Panc1 (cell line): ENCODE results near the gene EIF3B. TPM values are rescaled to one million over a fixed set of nuclear protein-coding genes. Genes with fewer than 3 reads are reported as not detected.
A peak's percentile ranks its signal among the peaks of the same experiment; 100 is the strongest.
"Not testable (repeated sequence)": the region's sequence is repeated elsewhere in the genome, so short reads cannot be mapped to it uniquely, and the experiment has no call there.

ENCODE experiments used
- ATAC-seq: fragments of 200-7000 bp; cut with Tn5 transposase; 2 replicates; pipeline ENCODE4 v1.9.1; 2020; ENCODE audit warnings: mild to moderate bottlenecking, moderate library complexity
- BruUV-seq: library from RNA; stranded (reverse); fragments of 400-500 nt; replicated peaks from 2 replicates; lab custom pipeline; 2021; lab: Mats Ljungman, UMichigan
- CTCF ChIA-PET: fragments of 300-600 bp; sonication (Branson Sonifier 250); formaldehyde crosslinking; loops from one replicate; lab custom pipeline; 2022; ENCODE audit warnings: antibody characterized with exemption; lab: Charles Lee
- POLR2A ChIA-PET: fragments of 300-600 bp; sonication (Branson Sonifier 250); formaldehyde crosslinking; loops from one replicate; lab custom pipeline; 2022; ENCODE audit warnings: antibody characterized with exemption; lab: Charles Lee
- DNase-seq: peaks from one replicate; pipeline ENCODE4 v3.0.0-alpha.2; 2010; ENCODE audit warnings: low read depth, low spot score
- H3K27ac ChIP-seq: 2 replicates; pipeline ENCODE4 v1.5.1; 2011; ENCODE audit warnings: mild to moderate bottlenecking, low read length, inconsistent platforms
- H3K27me3 ChIP-seq: fragments of 200-500 bp; sonication (Bioruptor generic); 2 replicates; pipeline ENCODE4 v1.6.0; 2014; ENCODE audit warnings: low read length, inconsistent platforms; ENCODE audit not compliant: control insufficient read depth, insufficient read depth
- H3K36me3 ChIP-seq: fragments of 200-500 bp; sonication (Bioruptor generic); 2 replicates; pipeline ENCODE4 v1.5.1; 2014; ENCODE audit warnings: inconsistent platforms, mild to moderate bottlenecking, low read length, moderate library complexity; ENCODE audit not compliant: control insufficient read depth, insufficient read depth
- H3K4me1 ChIP-seq: 2 replicates; pipeline ENCODE4 v1.5.1; 2011; ENCODE audit warnings: inconsistent platforms, mild to moderate bottlenecking, low read length, moderate library complexity; ENCODE audit not compliant: control insufficient read depth, insufficient read depth
- H3K4me3 ChIP-seq, 2 experiments: 2 replicates each; pipeline ENCODE4 v1.5.1; 2011 to 2012; ENCODE audit warnings: low read depth in 2 of 2, low read length in 2 of 2, mild to moderate bottlenecking in 2 of 2, inconsistent platforms in 1 of 2, moderate library complexity in 1 of 2
- H3K9me3 ChIP-seq: fragments of 200-500 bp; sonication (Bioruptor generic); 2 replicates; pipeline ENCODE4 v1.5.1; 2014; ENCODE audit warnings: low read depth, mild to moderate bottlenecking, inconsistent platforms, low read length, moderate library complexity; ENCODE audit not compliant: control insufficient read depth, insufficient read depth
- CTCF ChIP-seq: fragments of 450-650 bp; IDR thresholded peaks from 2 replicates; pipeline ENCODE4 v1.5.1; 2017; ENCODE audit warnings: mild to moderate bottlenecking
- POLR2AphosphoS5 ChIP-seq: IDR thresholded peaks from 2 replicates; pipeline ENCODE4 v1.6.1; 2012; ENCODE audit warnings: mild to moderate bottlenecking, low read depth, low read length, moderate library complexity
- REST ChIP-seq, 2 experiments: IDR thresholded peaks; 2 replicates each; pipeline ENCODE4 v1.6.1; 2011 to 2012; ENCODE audit warnings: low read depth in 2 of 2, control low read depth in 1 of 2, low read length in 1 of 2, mild to moderate bottlenecking in 1 of 2, moderate library complexity in 1 of 2; ENCODE audit not compliant: insufficient read depth in 1 of 2
- SIN3A ChIP-seq: IDR thresholded peaks from 2 replicates; pipeline ENCODE4 v1.6.1; 2012; ENCODE audit warnings: low read depth, mild to moderate bottlenecking, low read length, moderate library complexity, borderline replicate concordance; ENCODE audit not compliant: insufficient read depth
- TCF7L2 ChIP-seq: IDR thresholded peaks from 2 replicates; pipeline ENCODE4 v1.6.1; 2011; ENCODE audit warnings: mild to moderate bottlenecking, low read depth, low read length, inconsistent platforms
- in situ Hi-C: cut with HindIII; loops from 2 replicates; pipeline ENCODE4 v1.10.0; 2016; ENCODE audit warnings: low sequenced_read_pairs, low pct_unique_long_range_greater_than_20kb
- intact Hi-C: fragments of 100-400 bp; cut with micrococcal nuclease; formaldehyde crosslinking; loops from one replicate; pipeline ENCODE4 v1.10.0; 2022; ENCODE audit not compliant: unreplicated experiment
- total RNA-seq: library from RNA; stranded (reverse); gene quantifications from one replicate; pipeline ENCODE4 v1.2.1, GENCODE V29; 2021; ENCODE audit not compliant: unreplicated experiment

EIF3B gene
- total RNA-seq, 1 experiment from 2014 or later: 432 TPM

- ATAC-seq: peak; percentile 62
- intact Hi-C loops (no loop called here), in situ Hi-C loops (no loop called here)
- H3K4me1 ChIP-seq: peaks cover 14% of the 10 kb centered on the region
- peak overlapping the region; percentile 80 for H3K27ac ChIP-seq
- DNase-seq: no peak
- H3K36me3 ChIP-seq: no peaks in the 10 kb centered on the region
- TSS peak; percentile 22 for BruUV-seq
- ChIA-PET POLR2A (no interaction called here), CTCF (interaction anchor here (0.7 kb wide), 2 partner anchors 346 to 672 kb away, joined by 3 to 5 read pairs; no protein-coding TSS in a partner anchor)
- TF ChIP-seq REST (IDR thresholded peaks at IDR 0.05; ENCODE audit: insufficient read depth in 1 of 2, low read depth in 2 of 2, low read length in 1 of 2) (no peak), POLR2AphosphoS5 (no peak), CTCF (no peak), TCF7L2 (no peak), SIN3A (no peak)
- H3K9me3 ChIP-seq: no peaks in the 10 kb centered on the region
- peak overlapping the region; percentile 75 to 94 for H3K4me3 ChIP-seq
- H3K27me3 ChIP-seq: no peaks in the 10 kb centered on the region
Observed at GRCh38 chr7:2313450-2314208, 41.0 kb upstream of the EIF3B start.

GRCh38 chr7:2314209-2314955 is 40.2 kb upstream of the EIF3B start, which contains the start of gene SNX8:
Gene SNX8, minus strand, starts transcription at chr7:2314441. Its CDS starts 20 bp downstream, at chr7:2314421.
- no peaks in the 10 kb centered on the region for H3K36me3 ChIP-seq
- peak; percentile 74 for TF ChIP-seq POLR2AphosphoS5
- peak; percentile 96; the same call in 1 of the 2 replicates for TF ChIP-seq SIN3A
- 0 out of 4 replicates have a peak, but pooled peaks of 1 of the 2 experiments have one; percentile 29 for TF ChIP-seq REST (IDR thresholded peaks at IDR 0.05; ENCODE audit: insufficient read depth in 1 of 2, low read depth in 2 of 2, low read length in 1 of 2)
- no peak for TF ChIP-seq TCF7L2
- TF ChIP-seq CTCF: no peak
- no TSS peak for BruUV-seq
- in situ Hi-C loops: no loop called here
- H3K27ac ChIP-seq: peak within 1 kb of the TSS; percentile 80
- intact Hi-C loops: no loop called here
- H3K4me1 ChIP-seq: peaks cover 14% of the 10 kb centered on the region
- ChIA-PET CTCF (no interaction called here), POLR2A (no interaction called here)
- DNase-seq: peak; percentile 43
- peak within 1 kb of the TSS; percentile 75 to 94 for H3K4me3 ChIP-seq
- no peaks in the 10 kb centered on the region for H3K9me3 ChIP-seq
- ATAC-seq: peak; percentile 95
- no peaks in the 10 kb centered on the region for H3K27me3 ChIP-seq

- BruUV-seq, H3K27me3 ChIP-seq, DNase-seq, H3K27ac ChIP-seq, H3K4me1 ChIP-seq, in situ Hi-C loops, CTCF ChIA-PET, intact Hi-C loops, POLR2A ChIA-PET, H3K36me3 ChIP-seq, H3K9me3 ChIP-seq, ATAC-seq: not testable (repeated sequence)
- peak overlapping the region; percentile 70 to 75 for H3K4me3 ChIP-seq
Observed at GRCh38 chr7:2314956-2315530, 39.6 kb upstream of the EIF3B start.
